Measurements from ENCODE around the gene ZNF830.
"Not testable (repeated sequence)": the region's sequence is repeated elsewhere in the genome, so short reads cannot be mapped to it uniquely, and the experiment has no call there.

Gene ZNF830

GRCh38 chr17:34961093-34961911 is at the start of gene ZNF830, which contains the start of gene CCT6B:
Gene ZNF830 (plus strand): TSS chr17:34961540. CDS start chr17:34961567, 27 bp downstream.
Gene CCT6B (minus strand): TSS chr17:34961460. CDS start chr17:34961393, 67 bp downstream.
- FAIRE-seq = peak; percentile 85

GRCh38 chr17:34913001-34913400 is 48.3 kb upstream of the ZNF830 start:
- FAIRE-seq = no peak

DNA sequence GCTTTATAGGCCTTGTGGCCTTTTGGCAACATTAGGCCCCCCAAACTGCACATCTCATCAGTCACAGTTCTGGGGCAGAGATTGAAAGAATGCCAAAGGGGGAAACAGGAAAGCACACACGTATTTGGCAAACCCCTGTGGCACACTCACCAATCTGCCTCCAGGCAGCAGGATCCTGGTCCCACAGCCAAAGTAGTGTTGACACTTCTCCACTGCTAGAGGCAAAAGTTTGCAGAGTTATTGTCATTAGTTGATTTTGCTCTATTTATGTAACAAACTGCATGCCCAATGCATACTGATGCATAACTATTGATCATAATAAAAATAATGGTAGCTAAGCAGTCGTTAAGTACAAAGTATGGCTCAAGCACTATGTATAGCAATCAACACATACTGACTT is 45.2 kb upstream of the ZNF830 start:
- FAIRE-seq = no peak

GRCh38 chr17:34917381-34917780 is 44.0 kb upstream of the ZNF830 start:
- no peak for FAIRE-seq

DNA sequence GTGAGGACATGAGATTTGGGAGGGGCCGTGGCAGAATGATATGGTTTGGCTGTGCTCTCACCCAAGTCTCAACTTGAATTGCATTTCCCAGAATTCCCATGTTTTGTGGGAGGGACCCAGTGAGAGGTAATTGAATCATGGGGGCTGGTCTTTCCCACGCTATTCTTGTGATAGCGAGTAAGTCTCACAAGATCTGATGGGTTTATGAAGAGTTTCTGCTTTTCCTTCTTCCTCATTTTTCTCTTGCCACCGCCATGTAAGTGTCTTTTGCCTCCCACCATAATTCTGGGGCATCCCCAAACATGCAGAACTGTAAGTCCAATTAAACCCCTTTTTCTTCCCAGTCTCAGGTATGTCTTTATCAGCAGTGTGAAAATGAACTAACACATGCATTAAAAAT is 40.7 kb upstream of the ZNF830 start:
- no peak for FAIRE-seq

DNA sequence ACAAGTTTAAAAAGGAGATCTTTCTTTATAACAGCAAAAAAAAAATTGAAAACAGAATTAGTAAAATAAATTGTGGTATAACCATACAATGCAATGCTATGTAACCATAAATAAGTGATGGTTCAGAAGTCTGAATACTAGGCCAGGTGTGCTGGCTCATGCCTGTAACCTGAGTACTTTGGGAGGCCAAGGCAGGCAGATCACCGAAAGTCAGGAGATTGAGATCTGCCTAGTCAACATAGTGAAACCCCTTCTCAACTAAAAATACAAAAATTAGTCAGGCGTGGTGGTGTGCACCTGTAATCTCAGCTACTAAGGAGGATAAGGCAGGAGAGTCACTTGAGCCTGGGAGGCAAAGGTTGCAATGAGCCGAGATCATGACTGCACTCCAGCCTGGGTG is 34.7 kb upstream of the ZNF830 start:
- FAIRE-seq = no peak

DNA sequence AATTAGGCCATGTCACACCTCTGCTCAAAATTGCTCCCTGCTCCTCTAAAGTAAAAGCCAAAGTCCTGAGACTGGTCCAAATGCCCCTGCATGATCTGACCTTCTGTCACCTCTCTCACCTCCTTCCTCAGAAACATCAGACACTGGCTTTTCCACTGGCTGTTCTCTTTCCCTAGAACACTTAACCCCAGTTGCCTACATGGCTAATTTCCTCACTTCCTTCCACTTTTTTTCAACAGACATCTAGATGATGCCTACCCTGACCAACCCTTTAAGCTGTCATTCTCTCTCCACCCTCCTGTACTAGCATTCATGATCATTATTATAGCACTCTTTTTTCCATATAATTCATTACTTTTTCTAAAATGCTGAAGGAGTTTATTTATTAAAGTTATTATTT is 31.1 kb upstream of the ZNF830 start:
- FAIRE-seq = no peak

DNA sequence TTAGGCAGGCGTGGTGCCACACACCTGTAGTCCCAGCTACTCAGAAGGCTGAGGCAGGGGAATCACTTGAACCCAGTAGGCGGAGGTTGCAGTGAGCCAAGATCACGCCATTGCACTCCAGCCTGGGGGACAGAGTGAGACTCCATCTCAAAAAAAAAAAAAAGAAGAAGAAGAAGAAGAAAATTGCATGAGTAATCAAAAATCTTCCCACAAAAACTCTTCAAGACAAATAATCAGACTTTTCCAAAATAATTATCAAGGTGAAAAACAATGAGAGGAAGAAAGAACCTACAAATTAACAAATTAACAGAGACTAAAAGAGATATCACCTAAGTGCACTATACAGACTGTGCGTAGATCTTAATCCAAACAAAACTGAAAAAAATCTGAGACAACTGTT is 10.6 kb upstream of the ZNF830 start:
- not testable (repeated sequence) for FAIRE-seq

DNA sequence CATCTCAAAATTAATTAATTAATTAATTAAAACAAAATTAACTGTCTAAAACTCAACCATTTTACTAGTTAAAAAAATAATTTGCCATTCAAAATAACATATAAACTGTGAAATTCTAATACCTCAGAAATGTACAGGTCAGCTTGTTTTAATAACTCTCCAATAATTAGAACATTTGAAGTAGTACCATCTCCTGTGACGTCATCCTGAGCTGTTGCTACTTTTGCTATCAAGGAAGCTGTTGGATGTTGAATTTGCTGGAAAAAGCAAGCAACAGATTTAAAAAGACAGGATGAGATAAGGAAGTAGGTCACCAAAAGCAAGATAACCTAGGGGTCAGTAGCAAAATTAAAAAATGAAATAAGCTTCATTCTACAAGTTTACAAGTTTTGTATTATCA is 2.9 kb upstream of the ZNF830 start:
- FAIRE-seq = no peak

- no peak for FAIRE-seq
Observed at GRCh38 chr17:34974179-34974578, 12.8 kb downstream of the ZNF830 start.

DNA sequence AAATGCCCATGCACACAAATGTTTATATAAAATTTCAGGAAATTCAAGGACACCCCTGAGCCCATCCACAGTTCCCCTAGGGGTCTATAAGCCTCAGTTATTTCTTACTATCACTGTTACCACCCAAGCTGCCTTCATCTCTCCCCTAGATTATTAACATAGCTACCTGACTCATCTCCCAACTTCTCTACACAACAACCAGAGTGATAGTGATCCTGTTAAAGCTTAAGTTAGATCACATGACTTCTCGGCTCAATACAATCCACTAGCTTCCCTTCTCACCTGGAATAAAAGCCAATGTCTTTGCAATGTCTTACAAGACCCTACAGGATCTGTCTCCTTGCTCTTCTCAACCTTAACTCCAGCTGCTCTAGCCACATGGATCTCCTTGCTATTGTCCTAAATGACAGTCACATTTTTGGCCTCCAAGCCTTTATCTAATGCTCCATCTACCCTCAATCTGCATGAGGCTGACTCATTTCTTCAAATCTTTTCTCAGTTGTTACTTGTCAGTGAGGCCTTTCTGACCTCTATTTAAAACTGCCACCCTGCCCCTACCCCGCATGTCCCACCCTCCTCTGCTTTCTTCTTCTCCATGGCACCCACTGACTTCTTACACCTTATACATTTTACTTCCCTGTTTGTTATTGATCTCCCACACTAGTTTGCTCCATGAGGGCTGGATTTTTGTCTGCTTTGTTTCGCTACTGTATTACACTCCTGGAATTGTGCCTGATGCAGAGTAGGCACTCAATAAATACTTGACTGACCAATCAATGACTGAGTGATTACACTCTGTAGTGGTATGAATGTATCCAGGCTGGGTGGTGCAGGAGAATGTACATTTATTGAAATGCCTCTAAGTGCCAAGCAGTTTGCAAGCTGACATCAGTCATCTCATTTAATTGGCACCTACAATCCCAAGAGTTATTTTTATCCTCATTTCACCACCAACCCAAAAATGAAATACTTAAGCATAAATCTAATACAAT is 13.8 kb downstream of the ZNF830 start:
- no peak for FAIRE-seq

DNA sequence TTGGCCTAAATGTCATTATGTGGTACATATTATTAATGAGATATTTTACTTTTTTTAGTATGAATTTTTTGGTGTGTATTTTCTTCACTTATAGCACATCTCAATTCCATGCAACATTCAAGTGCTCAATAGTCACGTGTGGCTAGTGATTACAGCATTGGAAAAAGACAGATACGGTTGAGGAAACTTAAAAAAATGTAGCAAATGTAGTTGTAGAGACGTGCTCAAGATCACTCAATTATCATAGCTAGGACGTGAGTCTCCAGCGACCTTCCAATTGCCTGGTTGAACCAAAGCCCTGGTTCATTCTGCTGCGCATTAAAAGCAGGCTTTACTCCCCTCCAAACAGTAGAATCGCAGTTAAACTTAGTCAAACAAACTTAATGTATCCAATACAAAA is 17.8 kb downstream of the ZNF830 start:
- no peak for FAIRE-seq

- FAIRE-seq = no peak
Observed at GRCh38 chr17:34979650-34980352, 18.5 kb downstream of the ZNF830 start.

GRCh38 chr17:34980353-34980680 is 19.0 kb downstream of the ZNF830 start, which contains the start of gene LIG3:
Gene LIG3 (plus strand): TSS chr17:34980512. CDS start chr17:34983006, 2,494 bp downstream.
- FAIRE-seq = no peak

DNA sequence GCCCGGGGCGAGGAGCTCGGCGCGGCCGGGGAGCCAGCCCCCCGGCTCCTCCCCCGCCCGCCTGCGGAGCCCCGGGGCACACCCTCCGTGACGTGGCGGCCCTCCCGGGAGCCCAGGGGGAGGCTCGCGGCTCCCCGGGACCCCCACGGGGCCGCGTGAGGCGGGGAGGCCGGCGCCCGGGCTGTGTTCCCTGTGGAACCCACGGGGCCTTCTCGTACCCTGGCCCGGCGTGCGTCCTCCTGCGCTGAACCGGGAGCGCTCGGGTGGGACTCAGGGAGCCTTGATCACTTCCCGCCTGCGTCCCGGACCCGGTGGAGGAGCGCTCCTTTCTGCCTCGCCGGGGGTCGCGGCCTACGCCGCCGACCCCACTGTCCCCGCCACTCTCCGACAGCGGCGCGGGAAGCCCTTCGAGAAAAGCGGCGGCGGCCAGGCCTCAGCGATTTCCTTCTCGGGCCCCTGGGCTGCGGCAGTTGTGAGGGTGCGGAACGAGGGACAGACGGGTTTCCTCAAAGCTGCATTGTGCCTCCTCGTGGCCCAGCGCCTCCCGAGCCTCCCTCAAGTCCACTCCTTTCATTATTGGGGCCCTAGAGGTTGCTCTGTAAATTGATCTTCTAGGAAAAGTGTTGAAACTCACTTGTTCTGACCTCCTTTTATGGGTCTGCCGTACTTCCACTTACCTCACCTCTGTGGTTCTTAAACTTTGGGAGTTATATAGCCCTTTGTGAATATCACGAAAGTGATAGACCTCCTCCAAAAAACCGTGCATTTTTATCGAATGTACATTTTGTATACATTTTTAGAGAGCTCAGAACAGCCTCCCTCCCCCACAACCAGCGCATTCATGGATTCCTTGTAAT is 19.6 kb downstream of the ZNF830 start:
- FAIRE-seq = no peak

DNA sequence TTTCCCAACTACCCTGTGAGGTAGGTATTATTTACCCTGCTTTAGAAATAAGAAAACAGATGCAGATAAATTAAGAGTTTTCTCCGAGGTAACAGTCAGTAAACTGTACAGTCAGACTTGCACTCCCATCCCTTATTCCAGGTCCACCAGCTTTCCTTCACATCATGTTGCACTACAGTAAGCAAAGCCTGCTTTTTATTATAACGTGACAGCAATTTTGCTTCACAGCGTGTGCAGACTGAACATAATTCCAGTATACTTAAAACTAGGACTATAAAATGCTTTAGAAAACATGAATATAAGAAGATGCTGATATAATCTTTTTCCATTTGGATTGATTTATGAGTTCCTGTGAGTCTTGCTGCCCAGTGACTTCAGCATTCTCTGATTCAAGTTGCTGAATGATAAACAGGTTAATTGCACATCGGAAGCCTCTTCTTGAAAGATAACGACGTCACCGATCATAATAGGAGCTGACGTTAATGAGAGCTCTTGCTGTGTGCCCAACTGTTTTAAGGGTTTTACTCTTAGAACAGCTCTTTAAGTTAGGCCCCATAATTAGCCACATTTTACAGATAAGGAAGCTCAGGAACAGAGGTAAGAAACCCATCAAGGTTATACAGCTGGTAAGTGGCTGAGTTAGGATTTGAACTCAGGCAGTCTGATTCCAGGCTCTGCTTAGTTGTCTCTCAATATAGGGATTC is 20.4 kb downstream of the ZNF830 start:
- FAIRE-seq = no peak

- no peak for FAIRE-seq
Observed at GRCh38 chr17:34987232-34987631, 25.9 kb downstream of the ZNF830 start.

DNA sequence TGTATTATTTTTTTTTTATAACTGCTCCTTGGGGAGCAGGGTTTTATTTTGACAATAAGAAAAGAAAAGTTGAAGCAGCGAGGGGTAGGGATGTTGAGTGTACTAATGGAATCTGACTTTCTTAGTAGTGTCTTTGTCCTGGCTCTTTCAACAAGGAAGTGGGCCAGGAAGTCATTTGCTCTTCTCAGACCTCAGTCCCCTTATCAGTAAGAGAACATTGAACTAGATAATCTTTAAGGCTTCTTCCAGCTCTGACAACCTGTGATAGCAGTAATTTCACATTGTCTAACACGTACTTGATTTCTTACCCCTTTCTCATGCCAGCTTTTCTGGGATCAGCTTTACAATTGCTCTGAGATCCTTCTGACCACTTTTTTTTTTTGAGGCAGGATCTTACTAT is 27.3 kb downstream of the ZNF830 start:
- FAIRE-seq = no peak

- FAIRE-seq = no peak
Observed at GRCh38 chr17:34989473-34989872, 28.1 kb downstream of the ZNF830 start.

GRCh38 chr17:34990921-34991365 is 29.6 kb downstream of the ZNF830 start:
- FAIRE-seq = no peak

DNA sequence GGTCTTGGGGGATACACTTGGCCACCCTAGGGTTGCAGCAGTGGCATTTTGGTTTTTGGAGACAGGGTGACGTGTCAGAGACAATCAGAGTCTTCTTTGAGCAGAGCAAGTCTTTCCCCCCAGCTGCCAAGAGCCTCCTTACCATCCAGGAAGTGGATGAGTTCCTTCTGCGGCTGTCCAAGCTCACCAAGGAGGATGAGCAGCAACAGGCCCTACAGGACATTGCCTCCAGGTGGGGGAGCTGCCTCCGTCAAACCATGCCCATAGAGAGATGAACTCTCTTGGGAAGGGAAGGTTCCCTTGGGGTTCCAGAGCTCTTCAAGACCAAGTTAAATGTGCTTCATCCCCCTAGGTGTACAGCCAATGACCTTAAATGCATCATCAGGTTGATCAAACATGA is 30.3 kb downstream of the ZNF830 start:
- FAIRE-seq = no peak

All from A204.1 (cell line).